GM10248 (cell line): ENCODE data around the gene PDSS1.
A peak's percentile ranks its signal among the peaks of the same experiment; 100 is the strongest.
"Not testable (repeated sequence)": the region's sequence is repeated elsewhere in the genome, so short reads cannot be mapped to it uniquely, and the experiment has no call there.

ENCODE experiments used
- CTCF ChIA-PET: fragments of 300-600 bp; sonication (Branson Sonifier 250); formaldehyde crosslinking; extraction: SDS; loops from one replicate; lab custom pipeline; 2021; ENCODE audit warnings: antibody characterized with exemption; lab: Yijun Ruan, JAX
- POLR2A ChIA-PET: fragments of 350-650 bp; sonication (Branson Sonifier 250); formaldehyde crosslinking; extraction: SDS; loops from one replicate; lab custom pipeline; 2020; ENCODE audit warnings: antibody characterized with exemption; lab: Yijun Ruan, JAX
- DNase-seq: peaks from one replicate; pipeline ENCODE4 v3.0.0; 2012; ENCODE audit errors: extremely low spot score
- CTCF ChIP-seq: IDR thresholded peaks from 2 replicates; pipeline ENCODE4 v1.5.1; 2012; ENCODE audit warnings: mild to moderate bottlenecking, low read depth; ENCODE audit errors: extremely low read depth, missing control alignments, control extremely low read depth

PDSS1 gene

GRCh38 chr10:26684667-26685264 lies 12.7 kb upstream of the PDSS1 start:
- peak; percentile 45 for TF ChIP-seq CTCF
- peak; percentile 31 for DNase-seq
- POLR2A ChIA-PET: not testable (repeated sequence)
- CTCF ChIA-PET: interaction anchor here (0.6 to 2.7 kb wide), 7 partner anchors 10 to 199 kb away, joined by 3 to 11 read pairs (median 3); no protein-coding TSS in a partner anchor

- ChIA-PET POLR2A (no interaction called here), CTCF (interaction anchor here (0.6 to 2.7 kb wide), 7 partner anchors 10 to 198 kb away, joined by 3 to 11 read pairs (median 3); no protein-coding TSS in a partner anchor)
- no peak for TF ChIP-seq CTCF
- DNase-seq: no peak
Measured at GRCh38 chr10:26685441-26685840, 12.1 kb upstream of the PDSS1 start.

- ChIA-PET CTCF (no interaction called here), POLR2A (no interaction called here)
- TF ChIP-seq CTCF: no peak
- no peak for DNase-seq
Measured at GRCh38 chr10:26689399-26689798, 8.1 kb upstream of the PDSS1 start.

- no peak for DNase-seq
- ChIA-PET CTCF (interaction anchor here (0.7 kb wide), 1 partner anchor 22 kb away, joined by 3 read pairs; no protein-coding TSS in a partner anchor), POLR2A (no interaction called here)
- no peak for TF ChIP-seq CTCF
Measured at GRCh38 chr10:26690731-26691475, 6.6 kb upstream of the PDSS1 start.

- DNase-seq, POLR2A ChIA-PET: not testable (repeated sequence)
- CTCF ChIA-PET: interaction anchor here (2.7 kb wide), 1 partner anchor 187 kb away, joined by 11 read pairs; no protein-coding TSS in a partner anchor
Measured at GRCh38 chr10:26694536-26694935, 3.0 kb upstream of the PDSS1 start.

- no peak for DNase-seq
- CTCF ChIA-PET: interaction anchor here (1.4 to 2.7 kb wide), 6 partner anchors 11 to 185 kb away, joined by 3 to 11 read pairs (median 4); partner anchors contain the start of gene ABI1
Measured at GRCh38 chr10:26696786-26697162, 727 bp upstream of the PDSS1 start.

More at GRCh38 chr10:26696786-26697162, 727 bp upstream of the PDSS1 start:
- POLR2A ChIA-PET: no interaction called here
- no peak for TF ChIP-seq CTCF
